CD4-positive, alpha-beta T cell treated with Interleukin-4 for 1 hour (primary cell): ENCODE measurements around the gene PACRG.

Experiments
- DNase-seq, 2 donors: peaks; one replicate each; pipeline ENCODE4 v3.0.0-alpha.2; 2020 to 2022

Gene PACRG

DNA sequence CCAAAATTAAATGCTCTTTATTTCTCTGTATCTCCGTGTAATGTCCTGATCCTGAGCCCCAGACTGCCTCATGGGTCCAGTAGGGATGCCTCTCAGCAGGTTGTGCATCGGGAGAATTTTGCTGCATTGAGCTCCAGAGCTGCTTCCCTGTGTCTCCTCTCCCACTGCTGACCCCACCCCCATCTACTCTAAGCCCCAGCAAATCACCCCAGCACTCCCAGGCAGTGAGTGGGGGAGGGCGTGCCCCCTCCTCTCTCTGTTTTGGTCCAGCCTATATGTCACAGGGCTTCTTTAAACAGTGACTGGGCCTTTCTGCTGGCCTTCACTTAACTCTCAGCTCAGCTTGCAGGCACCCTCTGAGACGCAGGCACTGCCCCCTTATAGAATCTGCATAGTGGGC, 458.0 kb downstream of the PACRG start:
- no peak for DNase-seq

DNA sequence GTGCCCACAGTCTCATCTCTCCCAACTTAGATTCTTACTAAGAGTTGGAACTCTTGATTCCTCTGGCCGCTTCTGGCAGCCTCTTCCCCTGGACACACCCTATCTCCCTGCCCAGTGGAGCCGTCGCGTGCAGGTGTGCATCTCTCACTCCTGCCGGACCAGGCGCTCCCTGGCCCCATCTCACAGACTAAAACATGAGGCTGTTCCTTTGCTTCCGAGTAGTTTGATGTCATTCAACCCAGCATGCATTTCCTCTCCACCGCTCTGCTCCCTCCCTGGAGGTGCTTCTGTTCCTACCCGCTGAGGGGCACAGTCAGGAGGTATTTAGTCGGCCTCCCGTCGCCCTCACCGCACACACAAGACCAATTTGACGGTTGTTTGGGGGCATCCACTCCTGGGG, 458.8 kb downstream of the PACRG start:
- DNase-seq = no peak

DNA sequence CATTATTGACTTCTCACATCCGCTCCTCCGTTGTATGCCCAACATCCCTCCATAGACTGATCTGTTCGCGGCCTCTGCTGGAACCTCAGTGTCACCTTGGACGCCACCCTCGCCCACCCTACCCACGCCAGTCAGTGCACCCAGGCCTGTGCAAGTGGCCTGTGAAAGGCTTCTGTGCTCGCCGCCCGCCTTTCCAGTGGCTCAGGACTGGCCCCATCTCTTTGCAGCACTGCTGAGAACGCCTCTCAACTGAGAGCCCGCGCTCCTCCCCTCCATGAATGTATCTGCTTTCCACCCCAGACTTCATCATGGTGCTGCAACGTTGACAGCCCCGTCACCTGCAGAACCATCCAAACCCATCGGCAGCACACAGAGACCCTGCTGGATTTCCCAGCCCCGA, 459.4 kb downstream of the PACRG start:
- no peak for DNase-seq

DNA sequence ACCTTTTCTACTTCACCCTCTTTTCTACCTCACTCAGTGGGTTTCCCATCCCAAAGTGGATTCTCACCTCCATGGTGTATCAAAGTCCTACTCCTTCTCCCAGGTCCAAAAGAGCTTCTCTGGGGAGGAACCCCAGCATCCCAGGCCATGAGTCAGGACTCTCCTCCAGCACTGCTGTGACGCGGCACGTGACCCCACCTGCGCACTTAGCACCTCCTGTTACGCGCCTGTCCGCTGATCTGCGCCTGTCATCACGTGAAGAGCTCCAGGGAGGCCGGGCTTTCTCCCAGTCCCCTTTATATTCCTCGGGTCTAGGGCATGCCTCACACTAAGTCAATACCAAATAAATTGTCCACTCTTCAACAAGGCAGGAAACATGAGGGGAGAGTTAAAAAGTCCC, 459.8 kb downstream of the PACRG start:
- no peak for DNase-seq

DNA sequence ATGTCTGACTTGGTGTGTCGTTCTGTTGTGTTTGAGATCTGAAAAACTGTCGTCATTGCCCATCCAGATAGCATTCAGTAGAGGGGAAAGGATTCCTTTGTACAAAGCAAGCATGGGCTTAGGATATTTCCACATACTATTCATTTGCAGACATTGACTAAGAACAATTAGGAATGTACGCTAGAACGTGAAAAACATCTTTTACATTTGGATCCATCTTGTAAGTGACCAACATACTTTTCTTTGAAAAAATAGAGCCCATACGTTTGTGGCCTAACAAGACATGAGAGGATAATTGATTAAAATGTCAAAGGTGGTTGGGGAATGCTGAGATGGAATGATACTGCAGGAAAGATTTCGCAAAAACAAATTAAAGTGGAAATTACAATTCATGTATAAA, 461.0 kb downstream of the PACRG start:
- no peak for DNase-seq

DNA sequence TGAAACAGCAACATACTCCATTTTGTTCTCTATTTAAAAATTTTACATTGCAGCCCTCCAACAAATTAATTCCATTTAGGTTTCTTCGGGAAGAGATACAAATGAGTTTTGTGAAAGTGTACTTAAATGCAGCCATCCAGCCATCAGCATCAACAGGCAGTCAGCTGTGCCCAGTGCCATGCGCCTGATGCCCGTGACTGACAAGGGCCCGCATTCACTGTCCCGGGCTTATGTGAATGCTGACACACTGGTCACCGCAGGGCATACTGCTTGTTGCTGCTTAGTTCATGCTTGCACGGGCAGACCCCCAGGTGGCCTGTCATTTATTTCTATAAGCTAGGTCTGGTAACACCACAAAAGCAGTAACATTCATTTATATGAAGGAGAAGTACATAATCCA, 461.8 kb downstream of the PACRG start:
- no peak for DNase-seq

DNA sequence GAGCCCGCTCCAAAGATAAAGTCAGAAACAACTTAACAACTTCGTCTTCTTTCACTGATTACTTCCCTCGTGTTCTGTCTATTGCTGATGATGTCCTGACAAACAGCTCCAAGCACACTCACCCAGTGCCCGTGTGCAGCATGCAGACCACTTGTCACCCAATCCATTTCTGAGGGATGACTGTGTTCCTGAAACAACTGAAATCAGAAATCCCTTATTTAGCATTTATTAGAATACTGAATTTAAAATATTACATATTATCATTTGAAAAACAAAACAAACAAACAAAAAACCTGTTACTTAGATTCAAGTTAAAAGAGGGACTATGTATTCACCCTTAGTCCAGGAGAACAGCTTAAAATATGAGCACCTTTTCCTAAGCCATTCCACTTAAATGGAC, 463.0 kb downstream of the PACRG start:
- DNase-seq = no peak

DNA sequence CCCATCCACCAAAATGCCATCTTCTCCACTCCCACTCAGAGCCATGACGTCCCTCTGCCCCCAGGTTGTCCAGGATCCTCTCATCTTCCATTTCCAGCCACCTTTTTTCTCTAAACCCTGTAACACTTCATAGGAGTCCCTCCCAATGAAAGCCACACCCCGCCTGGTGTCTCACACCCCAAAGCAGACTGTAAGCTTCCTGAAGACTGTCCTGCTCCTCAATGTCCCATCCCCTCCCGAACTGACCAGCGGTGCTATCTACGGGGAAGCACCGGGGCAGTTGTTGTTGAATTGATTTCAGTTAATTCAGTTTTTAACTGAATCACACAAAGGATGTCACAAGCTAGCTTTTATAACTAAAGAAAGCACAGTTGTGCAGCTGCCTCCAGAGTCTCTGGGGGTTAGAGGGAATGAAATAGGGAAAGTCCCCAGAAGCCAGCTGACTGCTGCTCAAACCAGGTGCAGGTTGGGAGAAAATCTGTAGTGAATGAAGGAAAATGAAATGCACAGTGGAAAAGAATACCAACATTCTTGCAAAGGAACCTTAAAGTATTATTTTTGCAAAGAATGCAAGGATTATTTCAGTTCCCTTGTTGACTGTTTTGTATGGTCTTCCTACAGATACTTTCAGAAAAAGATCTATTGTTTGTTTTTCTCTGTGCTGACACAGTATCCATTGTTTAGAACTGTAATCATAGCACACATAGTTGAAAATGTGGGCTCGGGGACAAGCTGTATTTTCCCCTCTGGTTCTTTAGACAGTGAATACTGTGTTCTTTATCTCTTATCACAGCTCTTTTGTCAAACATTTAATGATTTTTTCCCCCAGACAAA, 464.1 kb downstream of the PACRG start:
- no peak for DNase-seq

DNA sequence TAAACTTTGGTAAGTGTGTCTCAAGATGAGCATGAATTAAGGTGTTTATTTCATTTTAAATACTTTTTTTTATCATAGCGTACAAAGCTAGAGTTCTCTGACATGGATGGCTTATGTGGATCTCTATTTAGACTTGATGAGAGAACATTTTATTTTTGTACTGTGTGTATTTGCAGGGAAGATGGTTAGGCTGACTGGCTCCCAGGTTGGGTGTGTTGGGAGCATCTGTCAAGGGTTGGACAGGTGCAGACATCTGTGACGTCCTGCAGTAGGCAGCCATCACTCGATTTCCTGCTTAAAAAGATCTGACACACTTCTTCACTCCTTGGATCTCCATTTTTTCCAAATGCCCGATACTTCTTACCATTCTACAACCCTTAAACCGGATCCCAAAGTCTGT, 464.8 kb downstream of the PACRG start:
- no peak for DNase-seq

DNA sequence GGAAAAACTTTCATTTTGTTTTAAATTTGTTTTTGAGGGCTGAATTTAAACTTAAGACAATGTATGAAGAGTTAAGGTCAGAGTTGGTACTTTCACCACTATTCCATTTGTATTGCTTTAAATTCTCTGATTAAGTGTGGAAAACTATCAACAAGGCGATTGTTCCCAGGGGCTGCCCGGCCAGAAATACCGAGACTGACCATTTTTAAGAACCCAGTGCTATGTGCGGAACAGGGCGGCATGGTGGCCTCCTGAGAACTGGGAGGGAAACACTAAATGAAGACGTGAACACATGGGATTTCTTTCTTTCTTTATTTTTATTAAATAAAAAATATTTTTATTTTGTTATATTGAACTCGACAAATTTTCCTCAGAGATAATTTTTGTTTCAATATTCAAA, 465.6 kb downstream of the PACRG start:
- DNase-seq = no peak

DNA sequence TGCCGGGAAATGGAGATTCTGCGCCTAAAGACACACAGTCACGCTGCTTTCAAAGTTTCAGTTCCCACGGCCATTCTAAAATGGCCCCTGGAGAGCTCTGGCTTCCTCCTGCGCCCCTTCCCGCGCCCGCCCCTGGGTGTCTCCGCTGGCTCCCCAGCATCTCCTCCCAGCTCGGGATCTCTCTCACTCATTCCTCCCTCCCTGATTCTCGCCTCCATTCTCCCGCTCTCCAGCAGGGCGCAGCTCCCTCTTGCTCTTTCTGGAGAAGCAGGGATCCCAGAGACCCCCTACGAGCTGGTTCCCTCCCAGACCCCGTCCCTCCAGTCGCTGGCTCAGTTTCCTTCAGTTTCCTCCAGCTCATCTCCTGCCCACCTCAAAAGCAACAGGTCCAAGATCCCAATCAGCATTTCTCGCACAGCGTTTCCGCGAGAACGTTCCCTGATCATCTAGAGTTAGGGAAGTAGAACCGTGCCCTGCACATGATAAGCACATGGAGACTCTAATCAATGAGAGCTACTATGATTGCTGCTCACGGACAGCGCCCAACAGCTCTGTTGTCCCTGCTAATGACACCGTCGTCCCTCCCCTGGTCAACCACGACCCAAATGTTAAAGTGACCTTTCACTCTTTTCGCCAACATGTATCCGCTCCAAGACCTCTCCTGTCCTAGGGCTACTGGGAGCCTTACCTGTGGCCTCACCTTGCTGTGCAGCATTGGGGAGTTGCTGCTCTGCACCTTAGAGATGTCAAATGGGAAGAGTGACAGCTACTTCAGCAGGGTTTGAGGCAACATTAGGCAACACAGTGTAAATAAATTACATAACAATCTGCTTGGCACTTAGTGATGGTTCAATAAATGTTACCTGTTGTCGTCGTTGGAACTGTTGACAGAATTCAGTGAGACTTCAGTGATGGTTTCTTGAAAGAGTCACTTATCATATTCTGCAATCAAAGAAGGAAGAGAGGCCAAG, 468.2 kb downstream of the PACRG start:
- DNase-seq = no peak

DNA sequence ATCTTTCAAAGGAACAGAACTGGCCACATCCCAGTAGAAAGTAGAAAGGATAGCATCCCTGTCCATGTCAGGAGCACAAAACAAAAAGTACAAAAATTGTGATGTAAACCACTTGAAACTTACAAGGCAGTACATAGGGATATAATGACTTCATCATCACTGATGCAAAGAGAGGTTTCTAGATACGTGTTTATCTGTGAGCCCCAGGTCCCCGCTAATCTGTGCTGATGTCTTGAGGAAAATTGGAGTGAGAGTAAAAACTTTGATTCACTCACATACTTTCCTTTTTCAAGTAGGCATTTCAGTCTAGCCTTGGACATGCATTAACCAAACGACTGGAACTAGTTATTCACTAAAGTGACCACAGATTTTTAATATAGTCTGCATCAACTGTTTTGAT, 470.1 kb downstream of the PACRG start:
- no peak for DNase-seq

DNA sequence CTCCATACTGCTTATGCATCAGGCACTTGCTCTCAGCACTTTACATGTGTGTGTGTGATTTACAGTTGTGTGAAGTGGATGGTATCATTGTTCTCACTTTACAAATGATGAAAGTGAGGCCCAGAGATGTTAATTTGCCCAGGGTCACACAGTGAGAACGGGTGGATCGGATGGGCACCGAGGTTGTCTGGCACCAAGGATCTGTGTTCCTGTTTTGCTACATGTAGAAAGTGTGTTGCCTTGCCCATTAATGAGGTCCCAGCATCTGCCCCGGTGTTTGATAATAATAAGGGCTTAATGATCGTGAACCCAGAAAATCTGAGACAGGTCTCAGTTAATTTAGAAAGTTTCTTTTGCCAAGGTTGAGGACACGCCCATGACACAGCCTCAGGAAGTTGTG, 470.6 kb downstream of the PACRG start:
- DNase-seq = no peak

DNA sequence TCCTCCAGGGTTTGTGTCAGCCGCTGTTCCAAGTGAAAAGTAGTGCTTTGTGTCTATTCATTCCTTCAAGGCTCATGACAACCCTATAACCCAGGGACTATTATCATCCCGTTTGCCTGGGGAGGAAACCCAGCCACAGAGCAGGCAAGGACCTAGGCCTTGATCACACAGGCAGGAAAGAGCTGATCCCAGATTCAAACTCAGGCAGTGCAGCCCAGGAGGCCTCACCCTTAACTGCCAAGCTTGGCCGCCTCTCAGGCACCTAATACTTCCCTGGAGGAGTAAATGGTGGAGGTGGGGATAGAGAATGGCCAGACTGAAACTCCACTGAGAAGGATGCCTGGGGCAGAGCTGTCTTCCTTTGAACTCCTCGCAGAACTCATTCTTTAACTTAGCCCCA, 471.6 kb downstream of the PACRG start:
- no peak for DNase-seq

DNA sequence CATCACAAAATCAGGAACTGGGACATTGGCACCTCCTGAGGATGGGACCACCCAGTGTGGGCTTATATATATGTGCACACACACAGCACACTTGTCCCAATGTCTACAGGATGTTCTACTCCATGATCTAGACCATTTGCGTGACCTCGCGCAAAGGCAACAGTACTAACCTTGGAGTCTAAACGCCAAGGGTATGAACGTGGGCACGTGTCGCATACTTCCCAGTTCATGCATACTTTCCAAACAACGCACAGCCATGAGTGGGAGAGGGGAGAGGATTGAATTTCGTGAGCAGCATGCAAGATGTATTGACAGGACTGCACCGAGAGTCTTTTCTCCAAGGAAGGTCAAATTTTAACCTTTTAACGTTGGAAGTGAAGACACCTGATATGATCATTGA, 472.5 kb downstream of the PACRG start:
- no peak for DNase-seq

DNA sequence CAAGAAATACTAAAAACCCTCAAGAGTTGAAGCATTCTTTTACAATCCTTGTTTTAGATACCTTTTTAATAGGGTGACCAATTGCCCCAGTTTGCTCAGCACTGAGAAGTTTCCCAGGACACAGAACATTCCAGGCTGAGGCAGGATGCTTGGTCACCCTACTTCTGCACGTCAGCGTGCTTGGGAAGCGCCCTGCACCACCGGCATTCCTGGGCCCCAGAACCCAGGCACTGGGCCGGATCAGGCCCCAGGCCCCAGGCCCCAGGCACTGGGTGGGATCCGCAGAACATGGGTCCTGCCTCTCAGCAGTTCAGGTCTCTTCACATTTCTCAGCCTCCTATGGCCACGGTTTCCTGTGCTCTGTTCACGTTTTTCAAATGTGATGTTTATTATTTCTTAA, 472.9 kb downstream of the PACRG start:
- no peak for DNase-seq

DNA sequence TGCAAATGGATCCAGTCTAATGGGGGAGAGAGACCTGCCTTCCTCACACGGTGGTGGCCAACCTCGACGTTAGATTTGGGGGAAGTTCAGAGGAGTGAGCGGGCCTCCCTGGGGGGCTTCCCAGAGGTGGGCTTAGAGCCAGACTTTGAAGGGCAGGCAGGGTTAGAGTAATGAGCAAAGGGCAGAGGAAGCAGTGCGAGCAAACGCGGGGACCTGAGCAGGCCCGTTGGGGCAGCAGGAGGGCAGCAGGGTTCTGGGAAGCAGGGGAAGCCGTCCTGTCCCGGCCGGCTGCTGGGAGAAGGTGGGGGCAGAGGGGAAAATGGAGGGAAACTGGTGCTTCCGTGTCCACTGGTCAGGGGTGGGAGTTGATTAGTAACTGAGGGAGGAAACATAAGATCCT, 474.1 kb downstream of the PACRG start:
- no peak for DNase-seq

DNA sequence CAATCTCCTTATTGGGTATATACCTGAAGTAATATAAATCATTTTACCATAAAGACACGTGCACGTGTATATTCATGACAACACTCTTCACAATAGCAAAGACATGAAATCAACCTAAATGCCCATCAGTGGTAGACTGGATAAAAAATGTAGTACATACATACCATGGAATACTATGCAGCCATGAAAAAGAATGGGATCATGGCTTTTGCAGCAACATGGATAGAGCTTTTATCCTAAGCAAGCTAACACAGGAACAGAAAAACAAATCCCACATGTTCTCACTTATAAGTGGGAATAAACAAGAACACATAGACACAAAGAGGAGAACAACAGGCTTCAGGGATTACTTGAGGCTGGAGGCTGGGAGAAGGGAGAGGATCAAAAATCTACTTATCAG, 478.4 kb downstream of the PACRG start:
- no peak for DNase-seq

DNA sequence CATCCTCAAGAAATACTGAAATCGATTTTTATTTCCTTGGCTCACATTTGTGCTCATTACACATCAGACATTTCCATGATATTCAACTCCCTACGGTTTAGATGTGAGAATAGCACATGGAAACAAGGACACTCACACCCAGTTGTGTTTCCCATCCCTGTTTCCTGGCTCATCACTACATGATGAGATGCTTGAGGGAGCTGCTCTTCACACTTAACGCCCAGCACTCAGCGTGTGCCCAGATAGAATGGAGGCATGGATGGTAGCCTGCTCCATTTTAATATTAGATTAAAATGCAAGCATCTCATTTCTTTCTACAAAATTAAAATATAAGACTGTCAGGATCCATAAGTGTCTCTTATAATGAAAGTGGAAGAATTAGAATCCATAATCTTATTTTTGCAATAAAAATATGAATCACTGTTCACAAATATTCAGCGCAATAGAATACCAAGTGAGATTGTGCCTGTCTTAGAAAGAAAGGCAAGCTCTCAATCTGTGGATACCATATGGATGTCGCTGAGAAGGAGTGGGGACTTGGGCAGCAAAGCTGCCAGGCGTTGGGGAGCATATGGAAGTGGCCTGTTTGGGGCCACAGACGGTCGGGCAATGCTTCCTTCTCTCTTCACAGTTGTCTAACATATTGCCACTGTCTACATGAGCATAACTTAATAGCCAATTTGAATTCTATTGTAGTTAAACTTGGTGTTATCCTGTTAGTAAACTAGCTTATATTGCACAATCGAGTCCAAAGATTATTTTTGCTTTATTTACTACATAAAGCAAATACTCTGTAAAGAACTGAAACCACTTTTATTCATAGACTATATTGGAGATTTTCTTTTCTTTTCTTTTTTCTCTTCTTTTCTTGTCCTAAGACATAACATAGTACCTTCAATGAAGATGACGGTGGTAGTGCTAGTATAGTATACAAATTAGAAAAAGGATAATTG, 479.9 kb downstream of the PACRG start:
- DNase-seq = no peak

DNA sequence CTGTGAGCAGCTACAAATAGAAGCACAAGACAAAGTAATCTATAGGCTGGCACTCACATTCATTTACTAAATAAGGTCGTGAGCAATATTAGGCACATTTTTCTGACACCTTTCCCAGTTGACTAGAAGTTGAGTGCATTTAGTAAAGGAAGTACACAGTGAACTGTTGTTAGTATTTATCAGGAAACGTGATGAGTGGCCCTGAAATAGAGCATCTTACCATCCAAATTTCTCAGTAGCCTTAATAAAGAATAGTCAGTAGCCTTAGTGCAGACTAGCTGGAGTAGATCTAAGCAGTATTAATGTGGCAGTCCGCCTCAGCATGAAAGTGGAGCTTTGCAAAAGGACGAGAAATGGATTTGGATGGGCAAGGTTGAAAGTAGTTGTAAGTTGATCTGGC, 481.2 kb downstream of the PACRG start:
- DNase-seq = no peak

DNA sequence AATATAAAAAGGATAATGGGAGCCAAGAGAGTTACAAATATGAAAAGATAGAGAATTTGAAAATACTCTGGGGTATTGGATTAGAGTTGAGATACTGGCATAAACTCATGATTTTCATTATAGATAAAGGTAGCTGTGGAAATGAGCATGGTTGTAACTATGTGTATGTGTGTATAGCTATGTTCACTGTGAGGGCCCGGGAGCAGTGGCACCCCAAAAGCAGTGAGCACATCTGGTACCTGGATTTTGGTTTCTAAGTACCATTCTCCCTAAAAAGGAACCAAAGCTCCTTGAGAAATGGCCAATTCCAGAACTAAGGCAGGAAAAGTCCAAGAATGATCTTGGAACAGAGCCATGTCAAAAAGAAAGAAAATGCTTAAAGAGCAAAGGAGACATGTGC, 484.3 kb downstream of the PACRG start:
- no peak for DNase-seq

DNA sequence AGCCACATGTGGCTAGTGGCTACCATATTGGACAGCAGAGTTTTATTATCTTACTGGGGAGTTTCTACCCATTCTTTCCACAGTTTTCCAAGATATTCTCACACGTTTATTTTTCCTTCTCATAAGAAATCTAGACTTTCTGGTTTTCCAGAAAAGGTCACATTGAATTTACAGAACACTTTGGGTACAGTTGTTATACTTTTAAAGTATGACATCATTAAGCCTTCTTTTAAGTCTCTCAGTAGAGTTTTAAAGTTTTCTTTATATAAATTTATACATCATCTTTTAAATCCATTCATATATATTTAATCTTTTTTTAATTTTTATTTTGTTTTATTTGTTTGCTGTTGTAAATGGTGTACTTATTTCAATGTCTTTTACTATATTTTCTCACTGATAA, 486.5 kb downstream of the PACRG start:
- no peak for DNase-seq

DNA sequence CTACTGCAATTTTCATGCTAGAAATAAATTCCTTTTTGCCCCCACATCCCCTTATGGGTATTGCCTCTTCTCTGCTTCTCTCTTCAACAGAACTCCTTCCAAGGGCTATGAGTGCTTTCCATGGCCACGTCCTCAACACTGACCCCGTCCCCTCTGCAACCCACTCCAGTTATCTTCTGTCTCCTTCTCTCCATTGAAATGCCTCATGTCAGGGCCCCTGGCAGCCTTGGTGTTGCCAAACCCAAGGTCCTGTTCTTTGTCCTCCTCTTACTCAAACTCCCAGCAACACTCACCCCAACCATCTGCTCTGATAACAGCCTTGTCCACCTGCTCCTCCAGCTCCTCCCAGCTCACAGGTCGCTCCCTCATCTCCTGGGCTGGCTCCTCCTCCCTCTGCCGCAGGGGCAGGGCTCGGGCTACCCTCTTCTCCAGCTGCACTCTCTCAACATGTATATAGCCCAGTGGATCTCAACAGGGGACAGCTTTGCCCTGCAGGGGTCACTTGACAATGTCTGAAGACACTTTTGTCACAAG, 490.7 kb downstream of the PACRG start:
- DNase-seq = no peak
